Stimulated activated CD8-positive, alpha-beta memory T cell treated with anti-CD3 and anti-CD28 coated beads, Interleukin-7, amount 100 ng/mL, for 24 hours (primary cell): ENCODE results near the gene SLC39A8.

ENCODE experiments used
- DNase-seq: peaks from one replicate; pipeline ENCODE4 v3.0.0-alpha.2; 2020; ENCODE audit warnings: low read depth

SLC39A8 gene

DNA sequence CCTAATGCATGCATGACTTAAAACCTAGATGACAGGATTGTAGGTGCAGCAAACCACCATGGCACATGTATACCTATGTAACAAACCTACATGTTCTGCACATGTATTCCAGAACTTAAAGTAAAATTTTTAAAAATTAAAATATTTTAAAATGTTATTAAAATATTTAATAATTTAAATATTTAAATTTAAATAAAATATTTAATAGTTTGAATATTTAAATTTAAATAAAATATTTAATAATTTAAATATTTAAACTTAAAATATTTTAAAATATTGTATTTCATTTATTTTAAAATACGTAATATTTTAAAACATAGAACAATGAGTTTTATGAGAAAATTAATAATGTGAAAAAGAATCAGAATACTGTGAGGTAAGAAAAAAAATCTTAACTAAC, 117.9 kb downstream of the SLC39A8 start:
- no peak for DNase-seq

- no peak for DNase-seq
Observed at GRCh38 chr4:102223461-102223860, 121.8 kb downstream of the SLC39A8 start.

- no peak for DNase-seq
Observed at GRCh38 chr4:102222838-102223409, 122.4 kb downstream of the SLC39A8 start.

- DNase-seq = no peak
Observed at GRCh38 chr4:102219129-102219528, 126.2 kb downstream of the SLC39A8 start.

- DNase-seq = no peak
Observed at GRCh38 chr4:102218656-102219055, 126.6 kb downstream of the SLC39A8 start.

GRCh38 chr4:102217775-102218355, 127.4 kb downstream of the SLC39A8 start:
- no peak for DNase-seq

- DNase-seq = no peak
Observed at GRCh38 chr4:102217345-102217744, 127.9 kb downstream of the SLC39A8 start.

DNA sequence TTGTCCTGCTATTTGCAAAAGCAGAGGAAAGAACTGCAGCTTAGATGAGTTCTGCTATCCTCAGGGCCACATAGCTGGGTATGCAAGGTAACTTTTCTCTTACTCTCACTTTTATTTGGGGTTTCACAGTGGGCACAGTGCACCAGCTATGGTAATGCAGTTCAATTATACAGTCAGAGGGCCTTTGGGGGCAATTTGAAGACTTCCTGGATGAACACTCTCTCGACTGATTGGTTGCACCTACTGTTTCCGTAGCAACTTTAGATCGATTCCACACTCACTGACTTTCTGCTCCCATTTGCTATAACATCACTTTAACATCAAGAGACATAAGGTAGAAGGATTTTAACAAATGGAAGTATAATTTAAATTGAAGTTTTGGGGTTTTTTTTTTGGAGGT, 128.6 kb downstream of the SLC39A8 start:
- no peak for DNase-seq

GRCh38 chr4:102213031-102213430, 132.3 kb downstream of the SLC39A8 start:
- DNase-seq = no peak
